Hepatocyte (in vitro differentiated cells): ENCODE measurements around the gene ZNF276. TPM values are rescaled to one million over a fixed set of nuclear protein-coding genes. Genes with fewer than 3 reads are reported as not detected.

ENCODE experiments used
- DNase-seq: peaks from one replicate; pipeline ENCODE4 v3.0.0-alpha.2; 2016; ENCODE audit warnings: low spot score
- H2AFZ ChIP-seq: fragments of 200-600 bp; sonication (generic); 2 replicates; pipeline ENCODE4 v1.6.0; 2016; ENCODE audit warnings: antibody characterized with exemption, mild to moderate bottlenecking
- H3K27ac ChIP-seq: fragments of 200-600 bp; sonication (generic); 2 replicates; pipeline ENCODE4 v1.5.1; 2016; ENCODE audit warnings: mild to moderate bottlenecking
- H3K27me3 ChIP-seq: fragments of 200-600 bp; sonication (generic); 2 replicates; pipeline ENCODE4 v1.6.1; 2016
- H3K36me3 ChIP-seq: fragments of 200-600 bp; sonication (generic); replicated peaks from 2 replicates; pipeline ENCODE4 v1.5.1; 2016; ENCODE audit warnings: low read depth; ENCODE audit not compliant: insufficient read depth
- H3K4me1 ChIP-seq: fragments of 200-600 bp; sonication (generic); 2 replicates; pipeline ENCODE4 v1.5.1; 2016; ENCODE audit warnings: mild to moderate bottlenecking, moderate library complexity; ENCODE audit not compliant: insufficient read depth
- H3K4me2 ChIP-seq: fragments of 200-600 bp; sonication (generic); 2 replicates; pipeline ENCODE4 v1.6.0; 2016
- H3K4me3 ChIP-seq: fragments of 200-600 bp; sonication (generic); 2 replicates; pipeline ENCODE4 v1.5.1; 2016; ENCODE audit warnings: mild to moderate bottlenecking
- H3K79me2 ChIP-seq: fragments of 200-600 bp; sonication (generic); 2 replicates; pipeline ENCODE4 v1.6.0; 2017; ENCODE audit warnings: mild to moderate bottlenecking
- H3K9me2 ChIP-seq: fragments of 200-600 bp; sonication (generic); replicated peaks from 2 replicates; pipeline ENCODE4 v1.6.0; 2017; ENCODE audit warnings: mild to moderate bottlenecking; ENCODE audit not compliant: insufficient read depth
- H3K9me3 ChIP-seq: fragments of 200-600 bp; sonication (generic); 2 replicates; pipeline ENCODE4 v1.5.1; 2016; ENCODE audit warnings: low read depth, mild to moderate bottlenecking
- H4K20me1 ChIP-seq: fragments of 200-600 bp; sonication (generic); 2 replicates; pipeline ENCODE4 v1.6.0; 2016; ENCODE audit warnings: mild to moderate bottlenecking; ENCODE audit not compliant: insufficient read depth, poor library complexity, severe bottlenecking
- EZH2 ChIP-seq: fragments of 200-600 bp; sonication (generic); IDR thresholded peaks from 2 replicates; pipeline ENCODE4 v1.6.1; 2016; ENCODE audit warnings: antibody characterized with exemption, mild to moderate bottlenecking, borderline replicate concordance
- EZH2phosphoT487 ChIP-seq: fragments of 200-600 bp; sonication (generic); IDR thresholded peaks from one replicate; pipeline ENCODE4 v1.6.1; 2018; ENCODE audit warnings: antibody characterized with exemption, mild to moderate bottlenecking, low read depth, moderate library complexity; ENCODE audit not compliant: unreplicated experiment, severe bottlenecking
- WGBS: methylation state at CpG from one replicate; pipeline ENCODE4 v1.1.6; 2016; ENCODE audit warnings: low lambda C conversion rate; ENCODE audit errors: missing lambda C conversion rate; 5-methylcytosine and 5-hydroxymethylcytosine counted together
- polyA plus RNA-seq: library from polyadenylated mRNA; unstranded; fragments of >200 nt; fragmentation: Nextera tagmentation; extraction: Ambion mirVana; gene quantifications from 2 replicates; pipeline ENCODE4 v1.2.1, GENCODE V29; 2016
- total RNA-seq: library from RNA; depleted of rRNA; stranded (reverse); fragments of >200 nt; gene quantifications from 2 replicates; pipeline ENCODE4 v1.2.3, GENCODE V29; 2014
- TF ChIP-seq, protein P1 (sequence below): fragments of 200-600 bp; sonication (generic); IDR thresholded peaks from 2 replicates; pipeline ENCODE4 v1.5.1; 2016; ENCODE audit warnings: antibody characterized with exemption, mild to moderate bottlenecking; ENCODE audit not compliant: poor library complexity

The ZNF276 gene
- total and polyA plus RNA-seq, 2 experiments from 2014 or later = 15.0 to 23.2 TPM

DNA sequence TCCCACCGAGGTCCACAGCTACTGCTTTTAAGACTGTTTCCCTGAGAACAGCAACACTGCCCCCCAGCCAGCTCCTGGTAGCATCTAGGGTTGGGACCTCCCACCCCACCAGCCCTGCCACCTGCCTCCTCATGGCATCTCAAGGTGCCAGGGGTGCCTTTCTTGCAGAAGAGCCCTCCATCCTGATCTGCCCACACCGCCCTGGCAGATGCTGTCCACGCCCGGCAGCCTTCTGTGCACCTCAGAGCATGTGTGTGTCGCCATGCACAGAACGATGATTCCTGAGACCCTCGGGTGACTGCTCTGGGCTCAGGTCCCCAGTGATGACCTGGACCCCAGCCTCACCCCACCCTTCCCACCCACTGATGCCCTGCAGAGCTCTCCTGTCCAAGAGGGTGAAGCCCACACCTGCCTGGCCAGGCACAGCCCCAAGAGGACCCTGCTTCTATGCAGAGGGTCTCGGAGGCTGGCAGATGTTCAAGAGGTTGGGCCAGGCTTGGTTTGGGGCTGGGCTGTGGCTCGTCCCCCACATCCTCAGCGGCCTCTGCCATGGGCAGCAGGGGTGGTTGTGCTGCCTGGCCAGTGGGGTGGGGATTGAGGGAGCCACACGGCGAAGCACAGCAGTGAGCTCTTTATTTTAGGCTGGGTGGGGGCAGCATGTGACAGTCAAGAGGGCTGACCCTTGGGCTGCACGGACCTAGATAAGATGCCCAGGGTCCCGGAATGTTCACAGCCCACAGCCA, 14.6 kb upstream of the ZNF276 start:
- Histone ChIP-seq H4K20me1 (no peaks in the 10 kb centered on the region), H3K4me2 (no peak overlapping the region), H3K9me2 (no peaks in the 10 kb centered on the region), H3K9me3 (no peaks in the 10 kb centered on the region), H3K4me3 (no peak overlapping the region), H3K27me3 (no peaks in the 10 kb centered on the region), H3K79me2 (no peaks in the 10 kb centered on the region), H3K27ac (no peak overlapping the region), H3K36me3 (no peaks in the 10 kb centered on the region), H2AFZ (no peak overlapping the region), H3K4me1 (no peaks in the 10 kb centered on the region)
- 91% methylated on average over 13 of the region's 14 CpGs for WGBS
- TF ChIP-seq EZH2phosphoT487 (no peak), EZH2 (no peak)
- TF ChIP-seq, protein P1, sequence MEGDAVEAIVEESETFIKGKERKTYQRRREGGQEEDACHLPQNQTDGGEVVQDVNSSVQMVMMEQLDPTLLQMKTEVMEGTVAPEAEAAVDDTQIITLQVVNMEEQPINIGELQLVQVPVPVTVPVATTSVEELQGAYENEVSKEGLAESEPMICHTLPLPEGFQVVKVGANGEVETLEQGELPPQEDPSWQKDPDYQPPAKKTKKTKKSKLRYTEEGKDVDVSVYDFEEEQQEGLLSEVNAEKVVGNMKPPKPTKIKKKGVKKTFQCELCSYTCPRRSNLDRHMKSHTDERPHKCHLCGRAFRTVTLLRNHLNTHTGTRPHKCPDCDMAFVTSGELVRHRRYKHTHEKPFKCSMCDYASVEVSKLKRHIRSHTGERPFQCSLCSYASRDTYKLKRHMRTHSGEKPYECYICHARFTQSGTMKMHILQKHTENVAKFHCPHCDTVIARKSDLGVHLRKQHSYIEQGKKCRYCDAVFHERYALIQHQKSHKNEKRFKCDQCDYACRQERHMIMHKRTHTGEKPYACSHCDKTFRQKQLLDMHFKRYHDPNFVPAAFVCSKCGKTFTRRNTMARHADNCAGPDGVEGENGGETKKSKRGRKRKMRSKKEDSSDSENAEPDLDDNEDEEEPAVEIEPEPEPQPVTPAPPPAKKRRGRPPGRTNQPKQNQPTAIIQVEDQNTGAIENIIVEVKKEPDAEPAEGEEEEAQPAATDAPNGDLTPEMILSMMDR = no peak
- DNase-seq = no peak

DNA sequence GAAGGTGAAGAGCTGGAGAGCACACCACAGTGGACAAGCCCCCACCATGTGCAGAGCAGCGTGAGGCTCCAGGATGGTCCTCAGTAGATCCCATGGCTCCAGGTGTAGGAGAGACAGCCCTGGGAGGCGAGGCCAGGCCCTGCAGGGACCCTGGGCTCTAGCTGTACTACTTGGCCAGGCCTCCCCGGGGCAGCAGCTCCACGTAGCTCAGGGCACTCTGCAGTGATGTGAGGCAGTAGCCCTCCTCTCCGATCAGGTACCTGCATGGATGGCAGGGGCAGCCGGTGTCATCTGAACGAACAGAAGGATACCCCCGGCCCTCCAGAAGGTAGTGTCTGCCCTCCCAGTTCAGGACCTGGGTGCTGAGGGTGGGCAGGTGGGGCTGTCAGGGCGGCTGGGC, 13.6 kb upstream of the ZNF276 start:
- Histone ChIP-seq H3K4me1 (peaks cover 4% of the 10 kb centered on the region), H3K27ac (no peak overlapping the region), H3K9me2 (no peaks in the 10 kb centered on the region), H3K36me3 (no peaks in the 10 kb centered on the region), H3K4me3 (no peak overlapping the region), H3K79me2 (no peaks in the 10 kb centered on the region), H3K9me3 (no peaks in the 10 kb centered on the region), H3K27me3 (no peaks in the 10 kb centered on the region), H2AFZ (no peak overlapping the region), H3K4me2 (no peak overlapping the region), H4K20me1 (no peaks in the 10 kb centered on the region)
- TF ChIP-seq, protein P1 = no peak
- no peak for TF ChIP-seq EZH2
- TF ChIP-seq EZH2phosphoT487 = no peak
- 90% methylated on average over 9 of the region's 9 CpGs for WGBS
- DNase-seq = no peak

DNA sequence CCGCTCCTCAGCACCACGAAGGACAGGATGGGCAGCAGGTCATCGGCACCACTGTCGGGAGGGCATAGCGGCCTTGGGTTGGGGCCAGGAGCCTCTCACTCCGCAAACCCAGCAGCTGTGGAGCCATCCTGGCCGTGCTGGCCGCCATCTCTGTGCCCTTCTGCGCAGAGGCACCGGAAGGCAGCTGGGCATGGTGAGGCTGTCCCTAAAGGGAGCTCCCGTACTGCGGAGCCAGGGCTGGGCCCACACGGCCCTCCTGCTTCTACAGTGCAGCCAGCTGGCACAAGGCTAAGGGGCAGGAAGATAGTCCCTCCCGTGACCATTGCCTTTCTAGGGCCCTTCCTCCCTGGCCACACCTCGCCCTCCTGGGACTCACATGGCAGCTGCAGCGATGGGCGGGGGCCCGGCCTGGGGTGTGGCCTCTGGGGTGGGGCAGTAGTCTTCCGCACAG, 12.8 kb upstream of the ZNF276 start:
- Histone ChIP-seq H3K36me3 (no peaks in the 10 kb centered on the region), H3K27me3 (no peaks in the 10 kb centered on the region), H3K4me2 (no peak overlapping the region), H3K27ac (no peak overlapping the region), H2AFZ (no peak overlapping the region), H4K20me1 (no peaks in the 10 kb centered on the region), H3K9me3 (no peaks in the 10 kb centered on the region), H3K9me2 (no peaks in the 10 kb centered on the region), H3K79me2 (no peaks in the 10 kb centered on the region), H3K4me1 (peaks cover 4% of the 10 kb centered on the region), H3K4me3 (no peak overlapping the region)
- no peak for DNase-seq
- TF ChIP-seq, protein P1 = no peak
- TF ChIP-seq EZH2 = no peak
- TF ChIP-seq EZH2phosphoT487 = no peak
- WGBS = 97% methylated on average over 14 of the region's 19 CpGs

DNA sequence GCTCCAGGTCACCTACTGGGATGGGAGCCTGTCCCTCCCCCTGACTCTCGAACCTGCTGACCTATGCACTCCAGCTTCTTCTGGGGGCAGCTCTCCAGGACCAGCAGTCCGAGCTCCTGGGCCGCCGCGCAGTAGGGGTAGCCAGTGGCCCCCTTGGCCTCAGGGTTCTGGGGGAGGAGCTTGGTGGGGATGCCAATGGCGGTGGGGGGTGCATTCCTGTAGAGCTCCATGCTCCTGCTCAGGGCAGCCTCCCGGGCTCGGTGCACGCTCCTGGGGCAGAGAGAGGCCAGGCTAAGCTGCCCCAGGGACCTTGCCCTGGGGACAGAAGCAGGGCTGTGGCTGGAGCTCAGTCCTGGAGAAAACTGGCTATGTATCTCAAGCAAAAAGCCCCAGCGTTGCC, 12.2 kb upstream of the ZNF276 start:
- DNase-seq = no peak

More for the DNA sequence above, 12.2 kb upstream of the ZNF276 start:
- Histone ChIP-seq H3K36me3 (no peaks in the 10 kb centered on the region), H3K27ac (no peak overlapping the region), H3K4me2 (no peak overlapping the region), H3K4me1 (peaks cover 4% of the 10 kb centered on the region), H4K20me1 (no peaks in the 10 kb centered on the region), H2AFZ (no peak overlapping the region), H3K9me2 (no peaks in the 10 kb centered on the region), H3K9me3 (no peaks in the 10 kb centered on the region), H3K4me3 (no peak overlapping the region), H3K79me2 (no peaks in the 10 kb centered on the region), H3K27me3 (no peaks in the 10 kb centered on the region)
- TF ChIP-seq, protein P1 = no peak
- TF ChIP-seq EZH2 = no peak
- no peak for TF ChIP-seq EZH2phosphoT487
- 92% methylated on average over 10 of the region's 10 CpGs for WGBS
